Breast epithelium (tissue), 3 donors: ENCODE measurements around the gene MYO5A.

Experiments
- POLR2A ChIP-seq: fragments of 450-650 bp; IDR thresholded peaks from one replicate; pipeline ENCODE4 v1.6.1; 2016; ENCODE audit warnings: antibody characterized with exemption, mild to moderate bottlenecking, moderate library complexity
- POLR2AphosphoS5 ChIP-seq, 3 donors: sonication (generic); formaldehyde crosslinking; IDR thresholded peaks; one replicate each; pipeline ENCODE4 v1.6.1; 2017; ENCODE audit warnings: antibody characterized with exemption in 3 of 3
- TF ChIP-seq, protein P1 (sequence below), 3 donors: fragments of 450-650 bp; IDR thresholded peaks; one replicate each; pipeline ENCODE4 v1.5.1; 2016 to 2017; ENCODE audit warnings: antibody characterized with exemption in 3 of 3, mild to moderate bottlenecking in 3 of 3, moderate library complexity in 3 of 3

DNA sequence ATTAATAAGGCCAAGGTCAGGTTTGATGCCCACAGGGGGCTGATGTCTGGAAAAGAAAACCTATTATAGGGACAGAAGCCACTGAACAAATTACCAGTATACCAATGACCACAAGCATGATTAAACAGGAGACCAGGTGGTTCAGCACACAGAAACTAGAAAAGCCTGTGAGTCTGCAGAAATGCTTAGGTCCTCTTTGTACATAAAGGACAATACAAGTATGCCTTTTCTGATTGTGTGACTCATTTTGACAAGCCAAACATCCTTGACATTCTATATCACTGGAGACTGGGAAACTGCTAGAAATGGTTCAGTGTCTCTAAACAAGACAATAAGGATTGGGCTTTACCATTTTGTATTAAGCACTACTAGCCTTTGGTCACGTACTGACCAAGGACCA, 119.9 kb downstream of the MYO5A start:
- TF ChIP-seq, protein P1, sequence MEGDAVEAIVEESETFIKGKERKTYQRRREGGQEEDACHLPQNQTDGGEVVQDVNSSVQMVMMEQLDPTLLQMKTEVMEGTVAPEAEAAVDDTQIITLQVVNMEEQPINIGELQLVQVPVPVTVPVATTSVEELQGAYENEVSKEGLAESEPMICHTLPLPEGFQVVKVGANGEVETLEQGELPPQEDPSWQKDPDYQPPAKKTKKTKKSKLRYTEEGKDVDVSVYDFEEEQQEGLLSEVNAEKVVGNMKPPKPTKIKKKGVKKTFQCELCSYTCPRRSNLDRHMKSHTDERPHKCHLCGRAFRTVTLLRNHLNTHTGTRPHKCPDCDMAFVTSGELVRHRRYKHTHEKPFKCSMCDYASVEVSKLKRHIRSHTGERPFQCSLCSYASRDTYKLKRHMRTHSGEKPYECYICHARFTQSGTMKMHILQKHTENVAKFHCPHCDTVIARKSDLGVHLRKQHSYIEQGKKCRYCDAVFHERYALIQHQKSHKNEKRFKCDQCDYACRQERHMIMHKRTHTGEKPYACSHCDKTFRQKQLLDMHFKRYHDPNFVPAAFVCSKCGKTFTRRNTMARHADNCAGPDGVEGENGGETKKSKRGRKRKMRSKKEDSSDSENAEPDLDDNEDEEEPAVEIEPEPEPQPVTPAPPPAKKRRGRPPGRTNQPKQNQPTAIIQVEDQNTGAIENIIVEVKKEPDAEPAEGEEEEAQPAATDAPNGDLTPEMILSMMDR (IDR thresholded peaks at IDR 0.05), result no peak
- TF ChIP-seq POLR2A (no peak), POLR2AphosphoS5 (IDR thresholded peaks at IDR 0.05) (no peak)
